ENCODE data around the gene TMEM132D.

Gene TMEM132D

GRCh38 chr12:129552996-129553750 lies 350.7 kb downstream of the TMEM132D start:
- Histone ChIP-seq H3K27me3 (ENCODE audit: insufficient read depth, low read length) (no peaks in the 10 kb centered on the region), H3K27ac (ENCODE audit: low read depth, low read length, poor library complexity, severe bottlenecking) (no peak overlapping the region), H3K9me3 (ENCODE audit: low read length) (no peaks in the 10 kb centered on the region), H3K4me2 (ENCODE audit: low read length) (no peak overlapping the region), H3K36me3 (ENCODE audit: insufficient read depth, low read length) (no peaks in the 10 kb centered on the region), H4K20me1 (ENCODE audit: insufficient read depth, low read length) (no peaks in the 10 kb centered on the region), H3K4me3 (ENCODE audit: low read depth, low read length, poor library complexity, severe bottlenecking) (no peak overlapping the region), H3K9ac (ENCODE audit: low read length) (no peak overlapping the region), H3F3A (ENCODE audit: insufficient read depth, low read length) (no peaks in the 10 kb centered on the region), H3K4me1 (ENCODE audit: insufficient read depth, low read length, severe bottlenecking) (no peaks in the 10 kb centered on the region), H3K9me2 (ENCODE audit: low read depth, low read length) (no peaks in the 10 kb centered on the region), H2AFZ (ENCODE audit: low read length) (no peak overlapping the region), H3K79me2 (ENCODE audit: insufficient read depth, low read length) (no peaks in the 10 kb centered on the region)
- TF ChIP-seq EZH2 (IDR thresholded peaks at IDR 0.05; ENCODE audit: borderline replicate concordance, low read length): no peak
- TF ChIP-seq, protein P1, sequence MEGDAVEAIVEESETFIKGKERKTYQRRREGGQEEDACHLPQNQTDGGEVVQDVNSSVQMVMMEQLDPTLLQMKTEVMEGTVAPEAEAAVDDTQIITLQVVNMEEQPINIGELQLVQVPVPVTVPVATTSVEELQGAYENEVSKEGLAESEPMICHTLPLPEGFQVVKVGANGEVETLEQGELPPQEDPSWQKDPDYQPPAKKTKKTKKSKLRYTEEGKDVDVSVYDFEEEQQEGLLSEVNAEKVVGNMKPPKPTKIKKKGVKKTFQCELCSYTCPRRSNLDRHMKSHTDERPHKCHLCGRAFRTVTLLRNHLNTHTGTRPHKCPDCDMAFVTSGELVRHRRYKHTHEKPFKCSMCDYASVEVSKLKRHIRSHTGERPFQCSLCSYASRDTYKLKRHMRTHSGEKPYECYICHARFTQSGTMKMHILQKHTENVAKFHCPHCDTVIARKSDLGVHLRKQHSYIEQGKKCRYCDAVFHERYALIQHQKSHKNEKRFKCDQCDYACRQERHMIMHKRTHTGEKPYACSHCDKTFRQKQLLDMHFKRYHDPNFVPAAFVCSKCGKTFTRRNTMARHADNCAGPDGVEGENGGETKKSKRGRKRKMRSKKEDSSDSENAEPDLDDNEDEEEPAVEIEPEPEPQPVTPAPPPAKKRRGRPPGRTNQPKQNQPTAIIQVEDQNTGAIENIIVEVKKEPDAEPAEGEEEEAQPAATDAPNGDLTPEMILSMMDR (IDR thresholded peaks at IDR 0.05; ENCODE audit: low read length): no peak

DNA sequence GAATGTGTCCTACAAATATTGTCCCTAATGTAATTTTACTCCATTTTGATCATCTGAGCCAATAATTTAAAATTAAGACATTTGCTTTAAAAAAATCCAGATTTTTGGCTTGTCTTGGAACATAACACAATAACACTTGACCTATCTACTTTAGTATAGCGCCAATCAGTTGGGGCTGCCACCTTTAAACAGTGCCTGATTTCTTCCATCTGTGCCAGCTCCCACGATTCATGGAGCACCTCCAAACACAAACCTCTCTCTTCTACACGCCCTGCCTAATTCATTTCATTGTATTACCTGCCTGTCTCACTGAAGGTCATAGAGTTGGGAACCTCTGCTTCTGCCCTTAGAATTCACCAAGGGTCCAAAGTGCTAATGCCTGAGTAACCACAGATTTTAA lies 352.4 kb downstream of the TMEM132D start:
- H3K4me2 ChIP-seq (ENCODE audit: low read length): no peak overlapping the region
- H3K9ac ChIP-seq (ENCODE audit: low read length): no peak overlapping the region
- no peaks in the 10 kb centered on the region for H3K27me3 ChIP-seq (ENCODE audit: insufficient read depth, low read length)
- no peaks in the 10 kb centered on the region for H3F3A ChIP-seq (ENCODE audit: insufficient read depth, low read length)
- H3K27ac ChIP-seq (ENCODE audit: low read depth, low read length, poor library complexity, severe bottlenecking): no peak overlapping the region
- H3K79me2 ChIP-seq (ENCODE audit: insufficient read depth, low read length): no peaks in the 10 kb centered on the region
- H3K9me2 ChIP-seq (ENCODE audit: low read depth, low read length): no peaks in the 10 kb centered on the region
- H4K20me1 ChIP-seq (ENCODE audit: insufficient read depth, low read length): no peaks in the 10 kb centered on the region
- no peaks in the 10 kb centered on the region for H3K36me3 ChIP-seq (ENCODE audit: insufficient read depth, low read length)
- no peaks in the 10 kb centered on the region for H3K9me3 ChIP-seq (ENCODE audit: low read length)
- H3K4me3 ChIP-seq (ENCODE audit: low read depth, low read length, poor library complexity, severe bottlenecking): no peak overlapping the region
- no peak overlapping the region for H2AFZ ChIP-seq (ENCODE audit: low read length)
- TF ChIP-seq, protein P1 (IDR thresholded peaks at IDR 0.05; ENCODE audit: low read length): no peak
- no peak for TF ChIP-seq EZH2 (IDR thresholded peaks at IDR 0.05; ENCODE audit: borderline replicate concordance, low read length)
- H3K4me1 ChIP-seq (ENCODE audit: insufficient read depth, low read length, severe bottlenecking): no peaks in the 10 kb centered on the region

DNA sequence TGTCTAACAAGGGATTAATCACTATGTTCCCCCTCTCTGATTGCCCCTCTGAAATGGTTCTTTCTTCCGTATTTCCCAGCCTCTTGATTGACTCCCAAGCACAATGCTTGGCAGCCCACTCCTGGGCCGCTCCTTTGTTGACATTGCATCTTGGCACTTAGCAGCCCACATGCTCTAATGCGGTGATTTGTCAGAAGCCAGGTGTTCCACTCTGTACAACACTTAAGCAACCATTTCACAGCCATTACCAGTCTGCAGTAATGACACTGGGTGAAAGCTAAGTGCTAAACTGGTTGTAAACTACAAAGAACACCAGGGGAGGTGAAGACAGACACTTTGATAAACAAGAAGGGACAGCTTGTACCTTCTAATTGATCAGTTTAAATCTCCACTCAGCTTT lies 353.5 kb downstream of the TMEM132D start:
- no peak overlapping the region for H3K4me2 ChIP-seq (ENCODE audit: low read length)
- no peaks in the 10 kb centered on the region for H3K36me3 ChIP-seq (ENCODE audit: insufficient read depth, low read length)
- no peaks in the 10 kb centered on the region for H3K79me2 ChIP-seq (ENCODE audit: insufficient read depth, low read length)
- no peaks in the 10 kb centered on the region for H3F3A ChIP-seq (ENCODE audit: insufficient read depth, low read length)
- no peak overlapping the region for H2AFZ ChIP-seq (ENCODE audit: low read length)
- no peak overlapping the region for H3K4me3 ChIP-seq (ENCODE audit: low read depth, low read length, poor library complexity, severe bottlenecking)
- no peaks in the 10 kb centered on the region for H4K20me1 ChIP-seq (ENCODE audit: insufficient read depth, low read length)
- no peak overlapping the region for H3K9ac ChIP-seq (ENCODE audit: low read length)
- no peaks in the 10 kb centered on the region for H3K4me1 ChIP-seq (ENCODE audit: insufficient read depth, low read length, severe bottlenecking)
- H3K9me3 ChIP-seq (ENCODE audit: low read length): no peaks in the 10 kb centered on the region
- no peaks in the 10 kb centered on the region for H3K9me2 ChIP-seq (ENCODE audit: low read depth, low read length)
- H3K27ac ChIP-seq (ENCODE audit: low read depth, low read length, poor library complexity, severe bottlenecking): no peak overlapping the region
- no peaks in the 10 kb centered on the region for H3K27me3 ChIP-seq (ENCODE audit: insufficient read depth, low read length)
- TF ChIP-seq, protein P1 (IDR thresholded peaks at IDR 0.05; ENCODE audit: low read length): no peak
